ENCODE measurements around the gene STX18.

The STX18 gene

GRCh38 chr4:4491396-4491893 lies 50.4 kb downstream of the STX18 start:
- Histone ChIP-seq H2AFZ (ENCODE audit: low read depth, low read length) (no peak overlapping the region), H3K4me2 (ENCODE audit: insufficient read depth, low read length) (no peak overlapping the region), H3K9ac (ENCODE audit: low read depth, low read length) (no peak overlapping the region), H3K27me3 (ENCODE audit: insufficient read depth, low read length, poor library complexity) (no peaks in the 10 kb centered on the region), H3K9me3 (ENCODE audit: insufficient read depth, low read length, severe bottlenecking) (no peaks in the 10 kb centered on the region), H4K20me1 (ENCODE audit: insufficient read depth, low read length) (peaks cover 22% of the 10 kb centered on the region), H3K79me2 (ENCODE audit: insufficient read depth, low read length) (peaks cover 7% of the 10 kb centered on the region), H3K36me3 (ENCODE audit: insufficient read depth, low read length) (no peaks in the 10 kb centered on the region), H3K4me1 (ENCODE audit: insufficient read depth, low read length) (no peaks in the 10 kb centered on the region), H3K4me3 (ENCODE audit: low read depth in 1 of 2, low read length in 2 of 2) (no peak overlapping the region), H3K27ac (ENCODE audit: low read length) (no peak overlapping the region)
- no peak for TF ChIP-seq CTCF (IDR thresholded peaks at IDR 0.05; ENCODE audit: borderline replicate concordance, extremely low read depth, low read length, poor library complexity, severe bottlenecking)
- no peak for ATAC-seq (ENCODE audit: insufficient read depth, low read depth)
- DNase-seq, result no peak

GRCh38 chr4:4490816-4491215 lies 51.0 kb downstream of the STX18 start:
- no peak for ATAC-seq (ENCODE audit: insufficient read depth, low read depth)
- Histone ChIP-seq H3K9ac (ENCODE audit: low read depth, low read length) (no peak overlapping the region), H3K79me2 (ENCODE audit: insufficient read depth, low read length) (peaks cover 7% of the 10 kb centered on the region), H3K4me1 (ENCODE audit: insufficient read depth, low read length) (no peaks in the 10 kb centered on the region), H3K27ac (ENCODE audit: low read length) (no peak overlapping the region), H3K4me2 (ENCODE audit: insufficient read depth, low read length) (no peak overlapping the region), H3K9me3 (ENCODE audit: insufficient read depth, low read length, severe bottlenecking) (no peaks in the 10 kb centered on the region), H2AFZ (ENCODE audit: low read depth, low read length) (no peak overlapping the region), H3K27me3 (ENCODE audit: insufficient read depth, low read length, poor library complexity) (no peaks in the 10 kb centered on the region), H3K4me3 (ENCODE audit: low read depth in 1 of 2, low read length in 2 of 2) (no peak overlapping the region), H3K36me3 (ENCODE audit: insufficient read depth, low read length) (no peaks in the 10 kb centered on the region), H4K20me1 (ENCODE audit: insufficient read depth, low read length) (peaks cover 23% of the 10 kb centered on the region)
- DNase-seq, result no peak
- TF ChIP-seq CTCF (IDR thresholded peaks at IDR 0.05; ENCODE audit: borderline replicate concordance, extremely low read depth, low read length, poor library complexity, severe bottlenecking), result no peak
- no peak for TF ChIP-seq EZH2 (IDR thresholded peaks at IDR 0.05; ENCODE audit: borderline replicate concordance, low read depth, low read length, severe bottlenecking)

GRCh38 chr4:4490041-4490440 lies 51.8 kb downstream of the STX18 start:
- no peak for TF ChIP-seq EZH2 (IDR thresholded peaks at IDR 0.05; ENCODE audit: borderline replicate concordance, low read depth, low read length, severe bottlenecking)
- no peak for TF ChIP-seq CTCF (IDR thresholded peaks at IDR 0.05; ENCODE audit: borderline replicate concordance, extremely low read depth, low read length, poor library complexity, severe bottlenecking)
- Histone ChIP-seq H3K4me1 (ENCODE audit: insufficient read depth, low read length) (no peaks in the 10 kb centered on the region), H3K4me2 (ENCODE audit: insufficient read depth, low read length) (no peak overlapping the region), H3K27me3 (ENCODE audit: insufficient read depth, low read length, poor library complexity) (no peaks in the 10 kb centered on the region), H3K9me3 (ENCODE audit: insufficient read depth, low read length, severe bottlenecking) (no peaks in the 10 kb centered on the region), H4K20me1 (ENCODE audit: insufficient read depth, low read length) (peaks cover 31% of the 10 kb centered on the region), H3K9ac (ENCODE audit: low read depth, low read length) (no peak overlapping the region), H3K79me2 (ENCODE audit: insufficient read depth, low read length) (peaks cover 11% of the 10 kb centered on the region), H3K4me3 (ENCODE audit: low read depth in 1 of 2, low read length in 2 of 2) (no peak overlapping the region), H3K27ac (ENCODE audit: low read length) (no peak overlapping the region), H3K36me3 (ENCODE audit: insufficient read depth, low read length) (no peaks in the 10 kb centered on the region), H2AFZ (ENCODE audit: low read depth, low read length) (no peak overlapping the region)
- ATAC-seq (ENCODE audit: insufficient read depth, low read depth) (no peak), DNase-seq (no peak)

Measured in DND-41 (cell line).